Jurkat, Clone E6-1 (cell line): ENCODE data around the gene IFNG.
A peak's percentile ranks its signal among the peaks of the same experiment; 100 is the strongest.

Source experiments
- DNase-seq: peaks from one replicate; pipeline ENCODE4 v3.0.0-alpha.2; 2011; ENCODE audit warnings: low read depth, low spot score
- H3K4me3 ChIP-seq: 2 replicates; pipeline ENCODE4 v1.5.1; 2011; ENCODE audit warnings: mild to moderate bottlenecking, low read length, control low read depth, moderate library complexity

The IFNG gene

GRCh38 chr12:68119724-68120211 is 39.8 kb downstream of the IFNG start:
- peak overlapping the region; percentile 7 for H3K4me3 ChIP-seq
- DNase-seq = peak; percentile 71

DNA sequence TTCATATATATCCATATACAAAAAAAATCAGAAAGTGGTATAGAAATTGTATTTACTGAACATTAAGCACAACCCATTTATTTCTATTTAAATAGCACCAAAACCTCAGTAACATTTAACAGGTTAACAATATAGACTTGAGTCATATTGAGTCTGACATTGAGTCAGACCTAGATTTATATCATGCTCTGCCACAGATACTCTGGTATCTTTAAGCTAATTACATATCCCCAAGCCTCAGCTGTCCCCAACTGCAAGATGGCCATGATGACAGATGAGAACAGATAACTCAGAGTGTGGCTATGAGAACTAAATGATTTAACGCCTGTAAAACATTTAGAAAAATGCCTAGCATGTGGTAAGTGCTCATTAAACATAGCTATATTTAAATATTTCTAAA is 40.3 kb downstream of the IFNG start:
- H3K4me3 ChIP-seq = no peak overlapping the region
- no peak for DNase-seq

DNA sequence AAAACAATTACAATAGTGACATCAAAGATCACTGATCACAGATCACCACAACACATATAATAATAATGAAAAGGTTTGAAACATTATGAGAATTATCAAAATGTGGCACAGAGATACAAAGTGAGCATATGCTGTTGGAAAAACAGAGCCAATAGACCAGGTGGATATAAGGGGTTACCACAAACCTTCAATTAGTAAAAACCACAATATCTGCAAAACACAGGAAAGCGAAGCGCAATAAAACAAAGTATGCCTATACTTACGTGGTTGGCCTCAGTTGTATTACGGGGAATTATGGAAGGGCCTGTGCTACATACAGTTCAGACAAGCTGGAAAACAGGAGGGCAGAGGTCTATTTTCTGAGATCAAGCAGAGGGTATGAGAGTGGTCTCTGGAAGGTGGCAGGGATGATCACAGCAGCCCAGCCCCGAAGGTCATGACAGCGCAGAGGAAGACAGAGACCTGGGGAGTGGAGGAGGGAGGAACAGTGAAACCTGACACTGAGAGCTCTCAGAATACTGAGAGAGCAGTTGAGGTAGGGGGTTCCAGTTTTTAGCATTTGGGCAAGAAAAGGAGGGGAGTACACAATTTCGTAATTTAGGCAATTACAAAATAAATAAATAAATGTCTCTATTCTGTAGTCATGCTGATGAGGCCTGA is 41.3 kb downstream of the IFNG start:
- DNase-seq = peak; percentile 82
- H3K4me3 ChIP-seq = peak overlapping the region; percentile 13

GRCh38 chr12:68117661-68118060 is 41.9 kb downstream of the IFNG start:
- DNase-seq = no peak
- H3K4me3 ChIP-seq = no peak overlapping the region

GRCh38 chr12:68115281-68115680 is 44.3 kb downstream of the IFNG start:
- no peak overlapping the region for H3K4me3 ChIP-seq
- no peak for DNase-seq

- DNase-seq = no peak
- no peak overlapping the region for H3K4me3 ChIP-seq
These were observed 44.9 kb downstream of the IFNG start for GRCh38 chr12:68114606-68115005.

- H3K4me3 ChIP-seq = no peak overlapping the region
- no peak for DNase-seq
These were observed 45.9 kb downstream of the IFNG start for GRCh38 chr12:68113644-68114043.

DNA sequence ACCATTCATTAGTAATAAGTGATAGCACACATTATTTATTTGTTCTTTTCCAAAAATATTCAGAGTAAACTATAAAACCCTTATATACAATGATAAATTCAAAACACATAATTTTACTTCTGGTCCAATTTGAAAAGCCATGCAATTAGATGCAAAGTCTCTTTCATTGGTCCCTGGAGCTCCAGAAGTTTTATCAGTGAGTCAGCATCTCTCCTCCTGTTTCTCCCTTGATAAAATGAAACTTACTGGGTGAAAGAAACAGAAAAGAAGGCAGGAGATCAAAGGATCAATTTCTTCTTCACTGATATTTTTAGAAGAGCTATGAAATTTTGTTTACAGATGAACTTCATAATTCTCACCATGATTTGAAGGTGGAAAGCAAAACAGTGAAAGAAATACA is 47.5 kb downstream of the IFNG start:
- H3K4me3 ChIP-seq = no peak overlapping the region
- no peak for DNase-seq

DNA sequence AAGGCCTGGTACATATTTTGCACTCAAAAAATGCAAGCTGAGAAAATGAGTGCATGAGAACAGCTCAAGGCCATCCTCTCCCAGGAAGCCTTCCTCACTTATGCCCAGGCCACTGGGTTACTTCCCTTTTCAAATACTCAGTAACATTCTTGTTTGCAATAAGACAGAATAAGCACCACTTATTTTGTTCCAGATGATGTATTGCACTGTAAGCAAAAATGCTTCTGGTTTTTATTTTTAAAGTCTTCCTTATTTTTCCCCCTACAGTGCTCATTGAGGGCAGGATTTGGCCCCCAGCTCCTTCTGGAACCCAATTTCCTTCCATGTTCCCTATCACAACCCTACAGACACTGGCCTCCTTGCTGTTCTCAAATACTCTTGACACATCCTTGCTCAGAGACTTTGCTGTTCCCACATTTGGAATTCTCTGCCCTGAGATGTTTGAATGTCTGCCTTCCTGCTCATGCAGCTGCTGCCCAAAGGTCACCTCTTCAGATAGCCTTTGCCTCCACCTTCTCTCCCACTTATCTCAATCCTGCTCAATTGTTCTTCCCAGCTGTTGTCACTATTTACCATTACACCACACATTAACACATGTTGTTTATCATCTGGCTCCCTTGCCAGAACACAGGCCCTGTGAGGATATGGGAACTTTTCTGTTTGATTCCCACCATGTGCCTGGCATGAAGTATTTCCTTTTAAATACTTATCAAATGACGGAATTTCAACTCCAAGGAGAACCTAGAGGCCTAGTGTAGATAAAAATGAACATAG is 49.9 kb downstream of the IFNG start:
- no peak for DNase-seq
- H3K4me3 ChIP-seq = no peak overlapping the region

- H3K4me3 ChIP-seq = no peak overlapping the region
- no peak for DNase-seq
These were observed 50.5 kb downstream of the IFNG start for GRCh38 chr12:68109001-68109400.

- DNase-seq = no peak
- no peak overlapping the region for H3K4me3 ChIP-seq
These were observed 52.9 kb downstream of the IFNG start for GRCh38 chr12:68106660-68107059.

DNA sequence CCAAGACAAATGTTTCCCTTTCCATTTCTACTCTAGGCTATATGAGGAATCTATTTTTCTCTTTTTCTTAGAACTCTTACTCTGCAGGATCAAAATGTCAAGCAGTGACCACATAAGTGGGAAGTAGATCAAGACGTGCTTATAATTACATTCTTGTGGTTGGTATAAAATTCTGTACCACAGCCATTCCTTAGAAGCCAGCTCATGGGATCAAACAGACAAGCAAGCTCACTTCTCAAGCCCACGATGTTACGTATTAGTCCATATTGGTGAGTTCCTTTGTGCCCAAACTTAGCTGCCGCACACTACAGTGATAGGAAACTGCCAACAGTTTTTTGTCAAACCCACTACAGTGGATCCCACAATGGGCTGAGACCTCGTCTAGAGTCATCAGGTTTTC is 53.4 kb downstream of the IFNG start:
- DNase-seq = no peak
- no peak overlapping the region for H3K4me3 ChIP-seq
